SK-N-SH (cell line): ENCODE data around the gene SLC46A1. TPM values are rescaled to one million over a fixed set of nuclear protein-coding genes. Genes with fewer than 3 reads are reported as not detected.

ENCODE experiments used
- CTCF ChIA-PET: fragments of 300-600, 350-600 bp; formaldehyde crosslinking; extraction: SDS; loops from one replicate; lab custom pipeline; 2021; lab: Yijun Ruan, JAX
- POLR2A ChIA-PET: fragments of 350-600 bp; sonication (Branson Sonifier 250); formaldehyde crosslinking; extraction: SDS; loops from one replicate; lab custom pipeline; 2020; ENCODE audit warnings: antibody characterized with exemption, inconsistent platforms; lab: Yijun Ruan, JAX
- DNase-seq: peaks from one replicate; pipeline ENCODE4 v3.0.0; 2012
- H2AFZ ChIP-seq: fragments of 200-600 bp; sonication (generic); 2 replicates; pipeline ENCODE4 v1.8.1; 2016; ENCODE audit warnings: antibody characterized with exemption, mild to moderate bottlenecking, low read depth
- H3F3A ChIP-seq: fragments of 200-600 bp; sonication (generic); replicated peaks from 2 replicates; pipeline ENCODE3; 2016; ENCODE audit warnings: antibody characterized with exemption, mild to moderate bottlenecking; ENCODE audit not compliant: insufficient read depth
- H3K27ac ChIP-seq, 2 experiments: fragments of 200-500 bp in 1 of 2; fragments of 200-600 bp in 1 of 2; sonication (Bioruptor generic) in 1 of 2; sonication (generic), shearing (Covaris generic) in 1 of 2; 2 replicates each; pipeline versions ENCODE4 v1.5.1 to v1.6.1; 2014 to 2016; ENCODE audit warnings: low read depth in 2 of 2, inconsistent platforms in 1 of 2, low read length in 1 of 2, mild to moderate bottlenecking in 1 of 2, mixed read lengths in 1 of 2
- H3K27me3 ChIP-seq: fragments of 200-600 bp; sonication (generic), shearing (Covaris generic); 2 replicates; pipeline ENCODE4 v1.6.1; 2016; ENCODE audit warnings: mixed run types; ENCODE audit not compliant: insufficient read depth
- H3K36me3 ChIP-seq, 2 experiments: fragments of 200-500 bp in 1 of 2; fragments of 200-600 bp in 1 of 2; sonication (Bioruptor generic) in 1 of 2; sonication (generic) in 1 of 2; replicated peaks in 1 of 2; 2 replicates each; pipeline versions ENCODE3 to v1.5.1; 2014 to 2016; ENCODE audit warnings: low read length in 1 of 2, mild to moderate bottlenecking in 1 of 2; ENCODE audit not compliant: insufficient read depth in 2 of 2, control insufficient read depth in 1 of 2
- H3K4me1 ChIP-seq, 2 experiments: fragments of 200-500 bp in 1 of 2; fragments of 200-600 bp in 1 of 2; sonication (Bioruptor generic) in 1 of 2; sonication (generic), shearing (Covaris generic) in 1 of 2; 2 replicates each; pipeline versions ENCODE4 v1.5.1 to v1.6.1; 2014 to 2016; ENCODE audit warnings: low read depth in 1 of 2, low read length in 1 of 2, mixed run types in 1 of 2; ENCODE audit not compliant: insufficient read depth in 2 of 2, control insufficient read depth in 1 of 2
- H3K4me2 ChIP-seq: fragments of 200-600 bp; sonication (generic), shearing (Covaris generic); 2 replicates; pipeline ENCODE4 v1.6.1; 2017; ENCODE audit warnings: mixed run types
- H3K4me3 ChIP-seq, 2 experiments: fragments of 200-500 bp in 1 of 2; fragments of 200-600 bp in 1 of 2; sonication (Bioruptor generic) in 1 of 2; sonication (generic), shearing (Covaris generic) in 1 of 2; 2 replicates each; pipeline versions ENCODE4 v1.5.1 to v1.8.1; 2014 to 2016; ENCODE audit warnings: low read depth in 2 of 2, inconsistent platforms in 1 of 2, low read length in 1 of 2, mild to moderate bottlenecking in 1 of 2, mixed read lengths in 1 of 2, moderate library complexity in 1 of 2
- H3K79me2 ChIP-seq: fragments of 200-600 bp; sonication (generic); 2 replicates; pipeline ENCODE4 v1.8.1; 2017; ENCODE audit warnings: mild to moderate bottlenecking; ENCODE audit not compliant: insufficient read depth
- H3K9ac ChIP-seq: fragments of 200-600 bp; sonication (generic); 2 replicates; pipeline ENCODE4 v1.6.1; 2017; ENCODE audit warnings: mixed run types
- H3K9me2 ChIP-seq: fragments of 200-600 bp; sonication (generic); 2 replicates; pipeline ENCODE4 v1.6.1; 2017; ENCODE audit warnings: mixed run types
- H3K9me3 ChIP-seq: fragments of 200-600 bp; sonication (generic); 2 replicates; pipeline ENCODE4 v1.6.1; 2017; ENCODE audit warnings: mixed run types, mild to moderate bottlenecking, moderate library complexity
- H4K20me1 ChIP-seq: fragments of 200-600 bp; sonication (generic); 2 replicates; pipeline ENCODE4 v1.6.1; 2017; ENCODE audit warnings: mild to moderate bottlenecking, mixed run types; ENCODE audit not compliant: insufficient read depth
- ELF1 ChIP-seq: IDR thresholded peaks from 2 replicates; pipeline ENCODE4 v1.4.0; 2012
- EZH2phosphoT487 ChIP-seq: fragments of 200-600 bp; sonication (generic); IDR thresholded peaks from 2 replicates; pipeline ENCODE4 v1.6.1; 2017; ENCODE audit warnings: low read depth, mixed run types, mild to moderate bottlenecking, antibody characterized with exemption, moderate library complexity, borderline replicate concordance
- FOXJ3 ChIP-seq: sonication (generic); formaldehyde crosslinking; IDR thresholded peaks from 2 replicates; pipeline ENCODE4 v1.5.1; 2020; ENCODE audit warnings: mild to moderate bottlenecking, missing genetic modification reagents
- FOXM1 ChIP-seq: IDR thresholded peaks from 2 replicates; pipeline ENCODE4 v1.4.0; 2012; ENCODE audit warnings: low read depth, mild to moderate bottlenecking
- GATA2 ChIP-seq: sonication (generic); formaldehyde crosslinking; IDR thresholded peaks from 2 replicates; pipeline ENCODE4 v1.5.0; 2020; ENCODE audit warnings: mild to moderate bottlenecking, missing genetic modification reagents
- MEF2A ChIP-seq: IDR thresholded peaks from 2 replicates; pipeline ENCODE4 v1.4.0; 2012; ENCODE audit warnings: low read depth, borderline replicate concordance
- RAD21 ChIP-seq: IDR thresholded peaks from 2 replicates; pipeline ENCODE4 v1.6.1; 2012; ENCODE audit warnings: mild to moderate bottlenecking, low read length
- RCOR1 ChIP-seq: fragments of 150-350 bp; IDR thresholded peaks from 2 replicates; pipeline ENCODE4 v1.6.1; 2017; ENCODE audit warnings: antibody characterized with exemption, low read length
- SIN3A ChIP-seq: IDR thresholded peaks from 2 replicates; pipeline ENCODE4 v1.6.1; 2012; ENCODE audit warnings: low read depth, mild to moderate bottlenecking, low read length, moderate library complexity, borderline replicate concordance
- TCF12 ChIP-seq: IDR thresholded peaks from 2 replicates; pipeline ENCODE4 v1.4.0; 2012
- TEAD4 ChIP-seq: IDR thresholded peaks from 2 replicates; pipeline ENCODE4 v1.4.0; 2012; ENCODE audit warnings: mild to moderate bottlenecking, borderline replicate concordance; ENCODE audit not compliant: insufficient read depth
- YY1 ChIP-seq: IDR thresholded peaks from 2 replicates; pipeline ENCODE4 v1.4.0; 2012; ENCODE audit warnings: low read depth, mild to moderate bottlenecking
- WGBS: methylation state at CpG from one replicate; pipeline ENCODE4 v1.1.6; 2017; ENCODE audit warnings: low lambda C conversion rate; 5-methylcytosine and 5-hydroxymethylcytosine counted together
- polyA plus RNA-seq, 3 experiments: library from polyadenylated mRNA; depleted of rRNA; stranded (reverse); fragments of >200 nt; gene quantifications; 2 replicates each; pipeline ENCODE4 v1.2.3, GENCODE V29; 2012
- TF ChIP-seq, protein P1 (sequence below): IDR thresholded peaks from 2 replicates; pipeline ENCODE4 v1.4.0; 2012; ENCODE audit warnings: low read depth
- TF ChIP-seq, protein P2 (sequence below): fragments of 150-350 bp; IDR thresholded peaks from 2 replicates; pipeline ENCODE4 v1.6.1; 2016; ENCODE audit warnings: mild to moderate bottlenecking, low read depth, low read length
- TF ChIP-seq, protein P3 (sequence below): fragments of 200-600 bp; sonication (generic); IDR thresholded peaks from 2 replicates; pipeline ENCODE4 v1.6.1; 2017; ENCODE audit warnings: antibody characterized with exemption, mild to moderate bottlenecking, moderate library complexity
- TF ChIP-seq, protein P4 (sequence below): fragments of 150-350 bp; IDR thresholded peaks from 2 replicates; pipeline ENCODE4 v1.6.1; 2017; ENCODE audit warnings: antibody characterized with exemption, low read length, low read depth, borderline replicate concordance

SLC46A1 gene
- polyA plus RNA-seq, 1 of the 3 experiments (the other 2 are of a cell fraction), result 4.3 TPM

DNA sequence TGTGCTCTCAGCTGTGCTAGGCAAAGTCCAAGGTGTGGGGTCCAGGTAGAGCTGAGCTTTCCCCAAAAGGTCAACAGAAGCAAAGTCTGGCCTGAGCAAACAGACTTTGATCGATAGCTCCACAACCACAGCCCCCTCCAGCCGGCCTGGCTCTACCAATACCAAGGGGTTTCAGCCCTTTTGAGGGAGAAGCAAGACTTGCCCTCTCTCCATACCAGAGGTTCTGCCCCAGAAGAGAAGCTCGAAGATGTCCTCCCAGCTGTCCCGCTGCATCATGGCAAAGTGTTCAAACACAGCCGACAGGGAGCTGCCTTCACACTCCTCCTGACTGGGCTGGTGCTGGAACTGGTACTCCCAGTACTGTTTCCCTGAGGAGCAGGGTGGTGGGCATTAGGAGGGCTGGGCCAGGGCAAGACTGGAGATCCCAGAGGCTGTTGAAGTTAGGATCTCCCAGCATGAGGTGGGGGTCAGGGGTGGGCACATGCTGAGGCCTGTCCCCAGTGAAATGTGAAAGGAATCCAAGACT is 37.6 kb downstream of the SLC46A1 start:
- H3K9me3 ChIP-seq, result no peaks in the 10 kb centered on the region
- H3K27me3 ChIP-seq, result no peaks in the 10 kb centered on the region
- H4K20me1 ChIP-seq, result peaks cover 9% of the 10 kb centered on the region
- H3K9ac ChIP-seq, result no peak overlapping the region
- no peak overlapping the region for H3K4me3 ChIP-seq
- no peak overlapping the region for H2AFZ ChIP-seq
- H3K79me2 ChIP-seq, result peaks cover 10% of the 10 kb centered on the region
- ChIA-PET CTCF (no interaction called here), POLR2A (interaction anchor here (4.5 kb wide), 1 partner anchor 11 kb away, joined by 34 read pairs; the partner anchor contains the start of gene POLDIP2)
- H3K9me2 ChIP-seq, result no peaks in the 10 kb centered on the region
- WGBS, result 89% methylated on average over 3 of the region's 5 CpGs
- H3K4me1 ChIP-seq, result peaks cover 13 to 24% of the 10 kb centered on the region in 2 experiments
- TF ChIP-seq ELF1 (no peak), MEF2A (no peak), SIN3A (no peak), EZH2phosphoT487 (no peak), GATA2 (CRISPR knock-in tag) (no peak), FOXM1 (no peak), TEAD4 (no peak)
- TF ChIP-seq, protein P1, sequence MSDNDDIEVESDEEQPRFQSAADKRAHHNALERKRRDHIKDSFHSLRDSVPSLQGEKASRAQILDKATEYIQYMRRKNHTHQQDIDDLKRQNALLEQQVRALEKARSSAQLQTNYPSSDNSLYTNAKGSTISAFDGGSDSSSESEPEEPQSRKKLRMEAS, result no peak
- peaks cover 0 to 14% of the 10 kb centered on the region in 2 experiments for H3K36me3 ChIP-seq
- H3F3A ChIP-seq, result peaks cover 18% of the 10 kb centered on the region
- no peak overlapping the region for H3K4me2 ChIP-seq
- DNase-seq, result no peak
- no peak overlapping the region for H3K27ac ChIP-seq

DNA sequence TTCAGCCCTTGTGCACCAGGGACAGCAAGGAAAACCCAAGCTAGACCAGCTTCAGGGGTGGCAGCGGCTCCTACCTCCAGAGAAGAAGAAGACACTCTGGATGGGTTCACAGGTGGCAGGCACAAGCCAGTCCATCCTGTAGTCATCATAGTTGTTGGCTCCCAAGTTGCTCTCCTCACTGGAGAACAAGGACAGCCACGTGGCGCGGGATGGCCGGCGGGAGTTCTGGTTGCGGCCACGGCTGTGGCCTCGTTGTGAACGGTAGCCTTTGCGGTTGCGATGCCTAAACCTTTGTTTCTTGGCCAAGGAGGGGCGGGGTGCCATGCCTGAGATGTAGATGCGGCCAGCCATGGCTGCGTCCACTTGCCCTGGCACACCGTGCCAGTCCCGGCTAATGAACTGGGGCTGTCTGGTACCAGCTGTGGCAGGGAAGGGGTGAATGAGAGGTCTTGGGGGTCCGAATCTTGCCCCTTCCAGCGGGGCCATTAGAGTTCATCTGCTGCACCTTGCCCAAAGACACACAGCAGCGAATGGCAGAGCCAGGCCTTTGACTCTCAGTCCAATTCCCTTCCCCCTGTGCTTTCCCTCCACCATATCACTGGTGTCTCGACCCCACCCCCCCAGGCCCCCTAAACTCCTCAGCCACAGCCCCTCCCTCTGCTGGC is 38.2 kb downstream of the SLC46A1 start:
- Histone ChIP-seq H3K9ac (no peak overlapping the region), H3K4me1 (peaks cover 7 to 18% of the 10 kb centered on the region in 2 experiments), H3K27ac (no peak overlapping the region), H3K4me3 (no peak overlapping the region), H3F3A (peaks cover 21% of the 10 kb centered on the region), H3K36me3 (peaks cover 0 to 16% of the 10 kb centered on the region in 2 experiments), H3K79me2 (peaks cover 4% of the 10 kb centered on the region; the same call in 1 of the 2 replicates), H3K9me3 (no peaks in the 10 kb centered on the region), H3K4me2 (no peak overlapping the region), H2AFZ (no peak overlapping the region), H3K9me2 (no peaks in the 10 kb centered on the region), H4K20me1 (peaks cover 3% of the 10 kb centered on the region), H3K27me3 (no peaks in the 10 kb centered on the region)
- 79% methylated on average over 6 of the region's 21 CpGs for WGBS
- CTCF ChIA-PET, result interaction anchor here (1.3 kb wide), 1 partner anchor 22 kb away, joined by 4 read pairs; no protein-coding TSS in a partner anchor
- no peak for DNase-seq
- POLR2A ChIA-PET, result no interaction called here
- TF ChIP-seq RCOR1, result no peak
- no peak for TF ChIP-seq FOXJ3 (CRISPR knock-in tag)
- TF ChIP-seq, protein P2, sequence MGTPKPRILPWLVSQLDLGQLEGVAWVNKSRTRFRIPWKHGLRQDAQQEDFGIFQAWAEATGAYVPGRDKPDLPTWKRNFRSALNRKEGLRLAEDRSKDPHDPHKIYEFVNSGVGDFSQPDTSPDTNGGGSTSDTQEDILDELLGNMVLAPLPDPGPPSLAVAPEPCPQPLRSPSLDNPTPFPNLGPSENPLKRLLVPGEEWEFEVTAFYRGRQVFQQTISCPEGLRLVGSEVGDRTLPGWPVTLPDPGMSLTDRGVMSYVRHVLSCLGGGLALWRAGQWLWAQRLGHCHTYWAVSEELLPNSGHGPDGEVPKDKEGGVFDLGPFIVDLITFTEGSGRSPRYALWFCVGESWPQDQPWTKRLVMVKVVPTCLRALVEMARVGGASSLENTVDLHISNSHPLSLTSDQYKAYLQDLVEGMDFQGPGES, result no peak
- TF ChIP-seq, protein P3, sequence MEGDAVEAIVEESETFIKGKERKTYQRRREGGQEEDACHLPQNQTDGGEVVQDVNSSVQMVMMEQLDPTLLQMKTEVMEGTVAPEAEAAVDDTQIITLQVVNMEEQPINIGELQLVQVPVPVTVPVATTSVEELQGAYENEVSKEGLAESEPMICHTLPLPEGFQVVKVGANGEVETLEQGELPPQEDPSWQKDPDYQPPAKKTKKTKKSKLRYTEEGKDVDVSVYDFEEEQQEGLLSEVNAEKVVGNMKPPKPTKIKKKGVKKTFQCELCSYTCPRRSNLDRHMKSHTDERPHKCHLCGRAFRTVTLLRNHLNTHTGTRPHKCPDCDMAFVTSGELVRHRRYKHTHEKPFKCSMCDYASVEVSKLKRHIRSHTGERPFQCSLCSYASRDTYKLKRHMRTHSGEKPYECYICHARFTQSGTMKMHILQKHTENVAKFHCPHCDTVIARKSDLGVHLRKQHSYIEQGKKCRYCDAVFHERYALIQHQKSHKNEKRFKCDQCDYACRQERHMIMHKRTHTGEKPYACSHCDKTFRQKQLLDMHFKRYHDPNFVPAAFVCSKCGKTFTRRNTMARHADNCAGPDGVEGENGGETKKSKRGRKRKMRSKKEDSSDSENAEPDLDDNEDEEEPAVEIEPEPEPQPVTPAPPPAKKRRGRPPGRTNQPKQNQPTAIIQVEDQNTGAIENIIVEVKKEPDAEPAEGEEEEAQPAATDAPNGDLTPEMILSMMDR, result no peak
- no peak for TF ChIP-seq YY1
- TF ChIP-seq, protein P4, sequence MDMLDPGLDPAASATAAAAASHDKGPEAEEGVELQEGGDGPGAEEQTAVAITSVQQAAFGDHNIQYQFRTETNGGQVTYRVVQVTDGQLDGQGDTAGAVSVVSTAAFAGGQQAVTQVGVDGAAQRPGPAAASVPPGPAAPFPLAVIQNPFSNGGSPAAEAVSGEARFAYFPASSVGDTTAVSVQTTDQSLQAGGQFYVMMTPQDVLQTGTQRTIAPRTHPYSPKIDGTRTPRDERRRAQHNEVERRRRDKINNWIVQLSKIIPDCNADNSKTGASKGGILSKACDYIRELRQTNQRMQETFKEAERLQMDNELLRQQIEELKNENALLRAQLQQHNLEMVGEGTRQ, result no peak
- no peak for TF ChIP-seq RAD21
- no peak for TF ChIP-seq FOXM1
- no peak for TF ChIP-seq TCF12
- no peak for TF ChIP-seq GATA2 (CRISPR knock-in tag)
- no peak for TF ChIP-seq EZH2phosphoT487
